B cell (primary cell): ENCODE measurements around the gene PLTP. TPM values are rescaled to one million over a fixed set of nuclear protein-coding genes. Genes with fewer than 3 reads are reported as not detected.
A peak's percentile ranks its signal among the peaks of the same experiment; 100 is the strongest.

Experiments
- ATAC-seq: fragments of 200-7000 bp; cut with Tn5 transposase; one replicate; pipeline ENCODE4 v1.10.0; 2021; ENCODE audit warnings: low read depth, mild to moderate bottlenecking, moderate number of reproducible peaks, moderate library complexity
- CTCF ChIA-PET: fragments of 350-600 bp; sonication (Branson Sonifier 250); formaldehyde crosslinking; loops from one replicate; lab custom pipeline; 2021; ENCODE audit warnings: antibody characterized with exemption, inconsistent platforms; lab: Charles Lee
- POLR2A ChIA-PET: fragments of 350-600 bp; sonication (Branson Sonifier 250); formaldehyde crosslinking; loops from one replicate; lab custom pipeline; 2021; ENCODE audit warnings: antibody characterized with exemption; lab: Charles Lee
- DNase-seq: peaks from one replicate; pipeline ENCODE4 v3.0.0; 2013
- H2AFZ ChIP-seq: 2 replicates; pipeline ENCODE4 v1.6.1; 2012; ENCODE audit warnings: mild to moderate bottlenecking, low read depth, low read length; ENCODE audit not compliant: insufficient read depth, poor library complexity, severe bottlenecking
- H3K27ac ChIP-seq, 2 donors: 1 replicate in 1 of 2; 2 replicates in 1 of 2; pipeline ENCODE4 v1.5.1; 2012 to 2013; ENCODE audit warnings: low read length in 2 of 2, mild to moderate bottlenecking in 2 of 2, moderate library complexity in 1 of 2
- H3K27me3 ChIP-seq, 4 experiments: fragments of 200-600 bp in 1 of 4; sonication (generic) in 1 of 4; replicated peaks in 1 of 4; 1 replicate in 2 of 4; 2 replicates in 2 of 4; pipeline versions ENCODE4 v1.6.1 to v1.7.0; 2013 to 2016; ENCODE audit warnings: low read length in 3 of 4, mild to moderate bottlenecking in 2 of 4, mixed read lengths in 1 of 4, moderate library complexity in 1 of 4; ENCODE audit not compliant: insufficient read depth in 4 of 4, control insufficient read depth in 3 of 4; ENCODE audit errors: control extremely low read depth in 1 of 4
- H3K36me3 ChIP-seq, 2 experiments: replicated peaks in 1 of 2; 1 replicate in 1 of 2; 2 replicates in 1 of 2; pipeline versions ENCODE4 v1.6.1 to v1.7.1; 2013; ENCODE audit warnings: low read length in 1 of 2; ENCODE audit not compliant: insufficient read depth in 2 of 2, control insufficient read depth in 1 of 2; ENCODE audit errors: control extremely low read depth in 1 of 2, extremely low read depth in 1 of 2
- H3K4me1 ChIP-seq, 2 donors: fragments of 200-600 bp in 1 of 2; sonication (generic) in 1 of 2; 1 replicate in 1 of 2; 2 replicates in 1 of 2; pipeline versions ENCODE4 v1.5.1 to v1.6.1; 2013 to 2017; ENCODE audit warnings: low read length in 2 of 2; ENCODE audit not compliant: control insufficient read depth in 2 of 2, insufficient read depth in 2 of 2
- H3K4me2 ChIP-seq: replicated peaks from 2 replicates; pipeline ENCODE3; 2012; ENCODE audit warnings: mild to moderate bottlenecking, low read depth, low read length; ENCODE audit not compliant: poor library complexity, severe bottlenecking
- H3K4me3 ChIP-seq, 5 experiments: fragments of 200-600 bp in 1 of 5; sonication (generic) in 1 of 5; 1 replicate in 3 of 5; 2 replicates in 2 of 5; pipeline versions ENCODE4 v1.5.1 to v1.7.0; 2011 to 2016; ENCODE audit warnings: low read length in 4 of 5, mild to moderate bottlenecking in 4 of 5, low read depth in 2 of 5, control low read depth in 1 of 5, moderate library complexity in 1 of 5; ENCODE audit not compliant: insufficient read depth in 1 of 5; ENCODE audit errors: control extremely low read depth in 1 of 5, extremely low read depth in 1 of 5
- H3K79me2 ChIP-seq: fragments of 200-600 bp; sonication (generic); one replicate; pipeline ENCODE4 v1.6.0; 2016; ENCODE audit warnings: low read length; ENCODE audit not compliant: control insufficient read depth, insufficient read depth
- H3K9ac ChIP-seq: fragments of 200-600 bp; sonication (generic); 2 replicates; pipeline ENCODE4 v1.6.1; 2017; ENCODE audit warnings: mild to moderate bottlenecking, low read length, moderate library complexity
- H3K9me3 ChIP-seq, 3 donors: one replicate each; pipeline versions ENCODE4 v1.6.1 to v1.7.1; 2013; ENCODE audit warnings: low read length in 2 of 3; ENCODE audit not compliant: control insufficient read depth in 2 of 3, insufficient read depth in 1 of 3; ENCODE audit errors: control extremely low read depth in 1 of 3
- H4K20me1 ChIP-seq: 2 replicates; pipeline ENCODE4 v1.6.0; 2012; ENCODE audit warnings: mild to moderate bottlenecking, low read length; ENCODE audit not compliant: insufficient read depth, control insufficient read depth, poor library complexity, severe bottlenecking
- H3K27ac Mint-ChIP-seq: one replicate; pipeline ENCODE4 v1.8.0; 2021; ENCODE audit warnings: mixed read lengths
- H3K27me3 Mint-ChIP-seq: one replicate; pipeline ENCODE4 v1.8.0; 2021; ENCODE audit warnings: mixed read lengths
- H3K4me1 Mint-ChIP-seq: one replicate; pipeline ENCODE4 v1.8.0; 2021; ENCODE audit warnings: mixed read lengths
- H3K4me3 Mint-ChIP-seq: one replicate; pipeline ENCODE4 v1.8.0; 2021; ENCODE audit warnings: mixed read lengths
- H3K9me3 Mint-ChIP-seq: one replicate; pipeline ENCODE4 v1.8.0; 2022; ENCODE audit warnings: mixed read lengths; ENCODE audit not compliant: insufficient read depth
- CTCF ChIP-seq: fragments of 200-600 bp; IDR thresholded peaks from one replicate; pipeline ENCODE4 v1.8.0; 2022; ENCODE audit warnings: antibody characterized with exemption, mild to moderate bottlenecking
- EZH2 ChIP-seq: IDR thresholded peaks from 2 replicates; pipeline ENCODE4 v1.6.1; 2012; ENCODE audit warnings: borderline replicate concordance, low read depth, mild to moderate bottlenecking, moderate library complexity, low read length; ENCODE audit not compliant: insufficient read depth, poor library complexity, severe bottlenecking
- WGBS: methylation state at CpG from one replicate; pipeline ENCODE4 v1.1.5; 2013; ENCODE audit warnings: missing lambda C conversion rate; ENCODE audit not compliant: insufficient coverage; 5-methylcytosine and 5-hydroxymethylcytosine counted together
- intact Hi-C: fragments of 100-400 bp; cut with micrococcal nuclease; formaldehyde crosslinking; loops from one replicate; pipeline ENCODE4 v1.10.0; 2022
- polyA plus RNA-seq: library from polyadenylated mRNA; depleted of rRNA; stranded (reverse); fragments of >200 nt; gene quantifications from 2 replicates; pipeline ENCODE4 v1.2.3, GENCODE V29; 2012
- total RNA-seq, 2 donors: library from RNA; stranded (reverse); fragments of 120-200 nt in 1 of 2; gene quantifications; 1 replicate in 1 of 2; 2 replicates in 1 of 2; pipeline versions ENCODE4 v1.2.3 to v1.2.4, GENCODE V29; 2013 to 2022

The PLTP gene
- total and polyA plus RNA-seq, 2 donors (not counting 1 experiment from before 2014, with no cell fraction given) = 1.4 to 4.0 TPM

GRCh38 chr20:45948742-45949541 is 37.0 kb upstream of the PLTP start:
- H3K9ac ChIP-seq = no peak overlapping the region
- CTCF ChIA-PET = interaction anchor here (0.7 to 3.1 kb wide), 5 partner anchors 12 to 150 kb away, joined by 3 to 11 read pairs (median 3); no protein-coding TSS in a partner anchor
- Mint-ChIP-seq H3K4me3 (no peak overlapping the region), H3K27me3 (no peaks in the 10 kb centered on the region), H3K9me3 (no peaks in the 10 kb centered on the region), H3K4me1 (peaks cover 4% of the 10 kb centered on the region), H3K27ac (peak overlapping the region; percentile 33)
- H4K20me1 ChIP-seq = peaks cover 17% of the 10 kb centered on the region
- no peak overlapping the region for H2AFZ ChIP-seq
- DNase-seq (peak; percentile 22), ATAC-seq (no peak)
- WGBS = 96% methylated on average over 10 of the region's 10 CpGs
- no peak overlapping the region for H3K27ac ChIP-seq
- H3K27me3 ChIP-seq = no peaks in the 10 kb centered on the region
- H3K4me3 ChIP-seq = no peak overlapping the region
- TF ChIP-seq CTCF (no peak), EZH2 (no peak)
- H3K4me1 ChIP-seq = no peaks in the 10 kb centered on the region
- peaks cover 0 to 3% (median 0%) of the 10 kb centered on the region in 3 donors for H3K9me3 ChIP-seq
- H3K36me3 ChIP-seq = peaks cover 2 to 93% of the 10 kb centered on the region in 2 experiments
- POLR2A ChIA-PET = interaction anchor here (0.9 to 2.3 kb wide), 5 partner anchors 11 to 22 kb away, joined by 3 to 10 read pairs (median 5); partner anchors contain the start of gene PCIF1
- intact Hi-C loops = no loop called here
- H3K4me2 ChIP-seq = no peak overlapping the region
- no peaks in the 10 kb centered on the region for H3K79me2 ChIP-seq
